HG02943 (cell line): ENCODE data around the gene KREMEN1.

Source experiments
- ATAC-seq: cut with Tn5 transposase; IDR thresholded peaks from one replicate; pipeline ENCODE4 v1.9.1; 2021; ENCODE audit warnings: mild to moderate bottlenecking, low read depth, moderate library complexity; ENCODE audit not compliant: unreplicated experiment

Gene KREMEN1

GRCh38 chr22:29125443-29125778, 52.6 kb downstream of the KREMEN1 start:
- ATAC-seq: no peak

GRCh38 chr22:29125844-29126243, 53.0 kb downstream of the KREMEN1 start:
- ATAC-seq: no peak

- ATAC-seq: no peak
These were observed 54.0 kb downstream of the KREMEN1 start for GRCh38 chr22:29126670-29127395.

- ATAC-seq: no peak
These were observed 56.3 kb downstream of the KREMEN1 start for GRCh38 chr22:29128891-29129807.

GRCh38 chr22:29129808-29130140, 56.9 kb downstream of the KREMEN1 start:
- ATAC-seq: no peak

- ATAC-seq: no peak
These were observed 57.6 kb downstream of the KREMEN1 start for GRCh38 chr22:29130476-29130875.

GRCh38 chr22:29133603-29134133, 60.8 kb downstream of the KREMEN1 start:
- no peak for ATAC-seq

- no peak for ATAC-seq
These were observed 61.6 kb downstream of the KREMEN1 start for GRCh38 chr22:29134448-29134847.

- no peak for ATAC-seq
These were observed 64.2 kb downstream of the KREMEN1 start for GRCh38 chr22:29136782-29137700.

- no peak for ATAC-seq
These were observed 65.9 kb downstream of the KREMEN1 start for GRCh38 chr22:29138556-29139305.

GRCh38 chr22:29139965-29140782, 67.3 kb downstream of the KREMEN1 start:
- no peak for ATAC-seq

- no peak for ATAC-seq
These were observed 68.3 kb downstream of the KREMEN1 start for GRCh38 chr22:29141078-29141688.

GRCh38 chr22:29142116-29142515, 69.3 kb downstream of the KREMEN1 start:
- no peak for ATAC-seq

- no peak for ATAC-seq
These were observed 71.3 kb downstream of the KREMEN1 start for GRCh38 chr22:29143941-29144785.

- no peak for ATAC-seq
These were observed 71.9 kb downstream of the KREMEN1 start for GRCh38 chr22:29144786-29145160.

GRCh38 chr22:29145321-29146072, 72.7 kb downstream of the KREMEN1 start:
- no peak for ATAC-seq

GRCh38 chr22:29146091-29146560, 73.3 kb downstream of the KREMEN1 start:
- ATAC-seq: no peak
